NCI-H146 (cell line): Measurements from ENCODE around the gene LHFPL2.
"Not testable (repeated sequence)": the region's sequence is repeated elsewhere in the genome, so short reads cannot be mapped to it uniquely, and the experiment has no call there.

Experiments used
- DNase-seq: peaks from one replicate; lab custom pipeline; 2025; lab: John Stamatoyannopoulos, UW

Gene LHFPL2

GRCh38 chr5:78620119-78620518 is 28.5 kb downstream of the LHFPL2 start:
- not testable (repeated sequence) for DNase-seq

GRCh38 chr5:78618303-78618702 is 30.3 kb downstream of the LHFPL2 start:
- DNase-seq: no peak

- DNase-seq: no peak
These were observed 32.9 kb downstream of the LHFPL2 start for GRCh38 chr5:78615697-78616096.

GRCh38 chr5:78614816-78615215 is 33.8 kb downstream of the LHFPL2 start:
- no peak for DNase-seq

- no peak for DNase-seq
These were observed 34.8 kb downstream of the LHFPL2 start for GRCh38 chr5:78613756-78614155.

- no peak for DNase-seq
These were observed 35.4 kb downstream of the LHFPL2 start for GRCh38 chr5:78613151-78613533.

GRCh38 chr5:78612227-78613150 is 36.1 kb downstream of the LHFPL2 start:
- DNase-seq: no peak

- DNase-seq: no peak
These were observed 37.4 kb downstream of the LHFPL2 start for GRCh38 chr5:78611126-78611605.

GRCh38 chr5:78610636-78611035 is 37.9 kb downstream of the LHFPL2 start:
- DNase-seq: no peak

GRCh38 chr5:78610163-78610583 is 38.4 kb downstream of the LHFPL2 start:
- DNase-seq: no peak

- DNase-seq: no peak
These were observed 40.7 kb downstream of the LHFPL2 start for GRCh38 chr5:78607864-78608263.

GRCh38 chr5:78606241-78606640 is 42.3 kb downstream of the LHFPL2 start:
- no peak for DNase-seq

GRCh38 chr5:78605611-78606010 is 43.0 kb downstream of the LHFPL2 start:
- no peak for DNase-seq

GRCh38 chr5:78604689-78605285 is 43.8 kb downstream of the LHFPL2 start:
- DNase-seq: no peak

GRCh38 chr5:78603636-78604175 is 44.9 kb downstream of the LHFPL2 start:
- DNase-seq: no peak

GRCh38 chr5:78602400-78602799 is 46.2 kb downstream of the LHFPL2 start:
- no peak for DNase-seq

GRCh38 chr5:78601559-78602314 is 46.8 kb downstream of the LHFPL2 start:
- no peak for DNase-seq

- no peak for DNase-seq
These were observed 47.7 kb downstream of the LHFPL2 start for GRCh38 chr5:78600687-78601414.

- no peak for DNase-seq
These were observed 49.6 kb downstream of the LHFPL2 start for GRCh38 chr5:78598973-78599372.

- no peak for DNase-seq
These were observed 50.6 kb downstream of the LHFPL2 start for GRCh38 chr5:78597974-78598371.
